ENCODE data around the gene NDFIP1. TPM values are rescaled to one million over a fixed set of nuclear protein-coding genes. Genes with fewer than 3 reads are reported as not detected.

The NDFIP1 gene
- total RNA-seq, 1 experiment from 2014 or later = 40.9 TPM

- ChIA-PET POLR2A (interaction anchor here (0.5 kb wide), 1 partner anchor 22 kb away, joined by 3 read pairs; no protein-coding TSS in a partner anchor), CTCF (interaction anchor here (0.8 kb wide), 1 partner anchor 11 kb away, joined by 3 read pairs; no protein-coding TSS in a partner anchor)
- Histone ChIP-seq H3K27ac (ENCODE audit: low read length) (no peak overlapping the region), H3K4me3 (ENCODE audit: low read depth in 2 of 2, low read length in 2 of 2) (no peak overlapping the region), H3K4me1 (ENCODE audit: control insufficient read depth, insufficient read depth, low read length) (peaks cover 6% of the 10 kb centered on the region), H3K36me3 (ENCODE audit: control insufficient read depth, insufficient read depth, low read length) (no peaks in the 10 kb centered on the region), H3K27me3 (ENCODE audit: control insufficient read depth, insufficient read depth, low read length) (no peaks in the 10 kb centered on the region), H3K9me3 (ENCODE audit: control insufficient read depth, insufficient read depth, low read depth, low read length) (no peaks in the 10 kb centered on the region)
- in situ Hi-C loops (cut with HindIII; ENCODE audit: low pct_unique_long_range_greater_than_20kb, low sequenced_read_pairs) = no loop called here
- TF ChIP-seq CTCF (IDR thresholded peaks at IDR 0.05) (no peak), POLR2AphosphoS5 (IDR thresholded peaks at IDR 0.05; ENCODE audit: low read depth, low read length) (no peak), REST (IDR thresholded peaks at IDR 0.05; ENCODE audit: insufficient read depth in 1 of 2, low read depth in 2 of 2, low read length in 1 of 2) (no peak), TCF7L2 (IDR thresholded peaks at IDR 0.05; ENCODE audit: low read depth, low read length) (no peak), SIN3A (IDR thresholded peaks at IDR 0.05; ENCODE audit: borderline replicate concordance, insufficient read depth, low read depth, low read length) (no peak)
- ATAC-seq (no peak), DNase-seq (ENCODE audit: low read depth, low spot score) (no peak)
- BruUV-seq (replicated peaks) = no TSS peak
- intact Hi-C loops (cut with micrococcal nuclease; ENCODE audit: unreplicated experiment) = no loop called here
Measured at GRCh38 chr5:142191776-142192175, 83.2 kb downstream of the NDFIP1 start.

- H3K27ac ChIP-seq (ENCODE audit: low read length) = no peak overlapping the region
- ChIA-PET CTCF (interaction anchor here (0.8 kb wide), 1 partner anchor 11 kb away, joined by 3 read pairs; no protein-coding TSS in a partner anchor), POLR2A (interaction anchor here (0.5 kb wide), 1 partner anchor 21 kb away, joined by 3 read pairs; no protein-coding TSS in a partner anchor)
Measured at GRCh38 chr5:142192286-142193113, 83.9 kb downstream of the NDFIP1 start.

More at GRCh38 chr5:142192286-142193113, 83.9 kb downstream of the NDFIP1 start:
- TF ChIP-seq REST (IDR thresholded peaks at IDR 0.05; ENCODE audit: insufficient read depth in 1 of 2, low read depth in 2 of 2, low read length in 1 of 2) = no peak
- TF ChIP-seq TCF7L2 (IDR thresholded peaks at IDR 0.05; ENCODE audit: low read depth, low read length) = no peak
- no peak for TF ChIP-seq SIN3A (IDR thresholded peaks at IDR 0.05; ENCODE audit: borderline replicate concordance, insufficient read depth, low read depth, low read length)
- no peak for TF ChIP-seq POLR2AphosphoS5 (IDR thresholded peaks at IDR 0.05; ENCODE audit: low read depth, low read length)
- no peak for TF ChIP-seq CTCF (IDR thresholded peaks at IDR 0.05)
- Histone ChIP-seq H3K4me3 (ENCODE audit: low read depth in 2 of 2, low read length in 2 of 2) (no peak overlapping the region), H3K4me1 (ENCODE audit: control insufficient read depth, insufficient read depth, low read length) (peaks cover 4% of the 10 kb centered on the region), H3K27me3 (ENCODE audit: control insufficient read depth, insufficient read depth, low read length) (no peaks in the 10 kb centered on the region), H3K9me3 (ENCODE audit: control insufficient read depth, insufficient read depth, low read depth, low read length) (no peaks in the 10 kb centered on the region), H3K36me3 (ENCODE audit: control insufficient read depth, insufficient read depth, low read length) (no peaks in the 10 kb centered on the region)
- DNase-seq (ENCODE audit: low read depth, low spot score) = no peak
- in situ Hi-C loops (cut with HindIII; ENCODE audit: low pct_unique_long_range_greater_than_20kb, low sequenced_read_pairs) (no loop called here), intact Hi-C loops (cut with micrococcal nuclease; ENCODE audit: unreplicated experiment) (no loop called here)
- no TSS peak for BruUV-seq (replicated peaks)
- ATAC-seq = no peak
